ENCODE results near the gene AMN. TPM values are rescaled to one million over a fixed set of nuclear protein-coding genes. Genes with fewer than 3 reads are reported as not detected.
"Not testable (repeated sequence)": the region's sequence is repeated elsewhere in the genome, so short reads cannot be mapped to it uniquely, and the experiment has no call there.

The AMN gene
- total RNA-seq, 2 experiments from 2014 or later, result 0.15 to 0.30 TPM

GRCh38 chr14:102889615-102890014, 32.8 kb upstream of the AMN start:
- no peak overlapping the region for H3K27ac Mint-ChIP-seq
- DNase-seq, result no peak
- POLR2A ChIA-PET, result no interaction called here
- peaks cover 28% of the 10 kb centered on the region for H3K36me3 Mint-ChIP-seq (ENCODE audit: low read depth)
- no peak overlapping the region for H3K4me3 Mint-ChIP-seq
- no peaks in the 10 kb centered on the region for H3K27me3 Mint-ChIP-seq
- CTCF ChIA-PET, result interaction anchor here (1.2 kb wide), 1 partner anchor 10 kb away, joined by 3 read pairs; no protein-coding TSS in a partner anchor
- no peaks in the 10 kb centered on the region for H3K9me3 Mint-ChIP-seq
- H3K4me1 Mint-ChIP-seq, result no peaks in the 10 kb centered on the region

GRCh38 chr14:102891111-102891510, 31.4 kb upstream of the AMN start:
- Mint-ChIP-seq H3K27ac (no peak overlapping the region), H3K9me3 (no peaks in the 10 kb centered on the region), H3K36me3 (ENCODE audit: low read depth) (peaks cover 34% of the 10 kb centered on the region), H3K4me1 (no peaks in the 10 kb centered on the region), H3K4me3 (no peak overlapping the region), H3K27me3 (no peaks in the 10 kb centered on the region)
- CTCF ChIA-PET, result interaction anchor here (0.6 kb wide), 1 partner anchor 27 kb away, joined by 3 read pairs; no protein-coding TSS in a partner anchor
- POLR2A ChIA-PET, result no interaction called here
- DNase-seq, result no peak

- no peak overlapping the region for H3K4me3 Mint-ChIP-seq
- ChIA-PET POLR2A (no interaction called here), CTCF (interaction anchor here (0.6 kb wide), 1 partner anchor 26 kb away, joined by 3 read pairs; no protein-coding TSS in a partner anchor)
- no peak overlapping the region for H3K27ac Mint-ChIP-seq
- no peak for DNase-seq
- no peaks in the 10 kb centered on the region for H3K4me1 Mint-ChIP-seq
- no peaks in the 10 kb centered on the region for H3K9me3 Mint-ChIP-seq
- peaks cover 31% of the 10 kb centered on the region for H3K36me3 Mint-ChIP-seq (ENCODE audit: low read depth)
- no peaks in the 10 kb centered on the region for H3K27me3 Mint-ChIP-seq
Measured at GRCh38 chr14:102891556-102891955, 30.9 kb upstream of the AMN start.

- Mint-ChIP-seq H3K4me1 (peaks cover 1% of the 10 kb centered on the region), H3K36me3 (ENCODE audit: low read depth) (peaks cover 30% of the 10 kb centered on the region), H3K27ac (no peak overlapping the region), H3K4me3 (no peak overlapping the region), H3K27me3 (no peaks in the 10 kb centered on the region), H3K9me3 (no peaks in the 10 kb centered on the region)
- ChIA-PET POLR2A (interaction anchor here (0.7 kb wide), 1 partner anchor 14 kb away, joined by 3 read pairs; no protein-coding TSS in a partner anchor), CTCF (interaction anchor here (0.7 to 1.2 kb wide), 2 partner anchors 10 to 176 kb away, joined by 3 to 4 read pairs; no protein-coding TSS in a partner anchor)
- DNase-seq, result no peak
Measured at GRCh38 chr14:102892651-102893050, 29.8 kb upstream of the AMN start.

GRCh38 chr14:102893452-102893851, 29.0 kb upstream of the AMN start:
- Mint-ChIP-seq H3K4me3 (no peak overlapping the region), H3K27ac (no peak overlapping the region), H3K27me3 (no peaks in the 10 kb centered on the region), H3K4me1 (peaks cover 6% of the 10 kb centered on the region), H3K9me3 (no peaks in the 10 kb centered on the region), H3K36me3 (ENCODE audit: low read depth) (peaks cover 30% of the 10 kb centered on the region)
- CTCF ChIA-PET, result interaction anchor here (0.7 kb wide), 1 partner anchor 176 kb away, joined by 3 read pairs; no protein-coding TSS in a partner anchor
- POLR2A ChIA-PET, result interaction anchor here (0.7 kb wide), 1 partner anchor 15 kb away, joined by 3 read pairs; no protein-coding TSS in a partner anchor
- no peak for DNase-seq

GRCh38 chr14:102896735-102897134, 25.7 kb upstream of the AMN start:
- POLR2A ChIA-PET, H3K27me3 Mint-ChIP-seq, H3K4me3 Mint-ChIP-seq, H3K27ac Mint-ChIP-seq, H3K9me3 Mint-ChIP-seq, DNase-seq: not testable (repeated sequence)
- peaks cover 32% of the 10 kb centered on the region for H3K36me3 Mint-ChIP-seq (ENCODE audit: low read depth)
- peaks cover 27% of the 10 kb centered on the region for H3K4me1 Mint-ChIP-seq
- CTCF ChIA-PET, result interaction anchor here (0.6 to 1.2 kb wide), 3 partner anchors 9 to 676 kb away, joined by 3 read pairs; no protein-coding TSS in a partner anchor

- Mint-ChIP-seq H3K9me3 (no peaks in the 10 kb centered on the region), H3K27me3 (no peaks in the 10 kb centered on the region), H3K27ac (no peak overlapping the region), H3K4me1 (peaks cover 27% of the 10 kb centered on the region), H3K36me3 (ENCODE audit: low read depth) (peaks cover 29% of the 10 kb centered on the region), H3K4me3 (no peak overlapping the region)
- ChIA-PET CTCF (interaction anchor here (0.6 to 1.2 kb wide), 2 partner anchors 100 to 675 kb away, joined by 3 read pairs; no protein-coding TSS in a partner anchor), POLR2A (interaction anchor here (0.7 kb wide), 1 partner anchor 203 kb away, joined by 4 read pairs; no protein-coding TSS in a partner anchor)
- DNase-seq, result no peak
Measured at GRCh38 chr14:102897299-102898027, 25.0 kb upstream of the AMN start.

- CTCF ChIA-PET, result no interaction called here
- Mint-ChIP-seq H3K27ac (no peak overlapping the region), H3K27me3 (no peaks in the 10 kb centered on the region)
Measured at GRCh38 chr14:102898298-102898697, 24.2 kb upstream of the AMN start.

GRCh38 chr14:102898776-102899515, 23.5 kb upstream of the AMN start:
- Mint-ChIP-seq H3K4me3 (no peak overlapping the region), H3K27me3 (no peaks in the 10 kb centered on the region), H3K4me1 (peaks cover 27% of the 10 kb centered on the region), H3K36me3 (ENCODE audit: low read depth) (peaks cover 34% of the 10 kb centered on the region), H3K27ac (no peak overlapping the region), H3K9me3 (no peaks in the 10 kb centered on the region)
- CTCF ChIA-PET, result no interaction called here
- POLR2A ChIA-PET, result no interaction called here
- no peak for DNase-seq

More at GRCh38 chr14:102898298-102898697, 24.2 kb upstream of the AMN start:
- Mint-ChIP-seq H3K4me3 (no peak overlapping the region), H3K36me3 (ENCODE audit: low read depth) (peaks cover 32% of the 10 kb centered on the region), H3K4me1 (peaks cover 27% of the 10 kb centered on the region), H3K9me3 (no peaks in the 10 kb centered on the region)
- no peak for DNase-seq
- POLR2A ChIA-PET, result no interaction called here

GRCh38 chr14:102899516-102899900, 23.0 kb upstream of the AMN start:
- ChIA-PET POLR2A (no interaction called here), CTCF (no interaction called here)
- no peak for DNase-seq
- Mint-ChIP-seq H3K36me3 (ENCODE audit: low read depth) (peaks cover 34% of the 10 kb centered on the region), H3K27ac (no peak overlapping the region), H3K9me3 (no peaks in the 10 kb centered on the region), H3K4me3 (no peak overlapping the region), H3K27me3 (no peaks in the 10 kb centered on the region), H3K4me1 (peaks cover 27% of the 10 kb centered on the region)

- Mint-ChIP-seq H3K4me1 (peaks cover 27% of the 10 kb centered on the region), H3K27me3 (no peaks in the 10 kb centered on the region), H3K27ac (peak overlapping the region; percentile 76), H3K9me3 (no peaks in the 10 kb centered on the region), H3K4me3 (no peak overlapping the region), H3K36me3 (ENCODE audit: low read depth) (peaks cover 27% of the 10 kb centered on the region)
- ChIA-PET POLR2A (no interaction called here), CTCF (no interaction called here)
- peak; percentile 47 for DNase-seq
Measured at GRCh38 chr14:102900631-102901571, 21.6 kb upstream of the AMN start.

- Mint-ChIP-seq H3K36me3 (ENCODE audit: low read depth) (peaks cover 29% of the 10 kb centered on the region), H3K9me3 (no peaks in the 10 kb centered on the region)
- CTCF ChIA-PET, result interaction anchor here (0.6 kb wide), 1 partner anchor 14 kb away, joined by 3 read pairs; no protein-coding TSS in a partner anchor
Measured at GRCh38 chr14:102901633-102902032, 20.8 kb upstream of the AMN start.

More at GRCh38 chr14:102901633-102902032, 20.8 kb upstream of the AMN start:
- Mint-ChIP-seq H3K27ac (peak overlapping the region; percentile 76), H3K27me3 (no peaks in the 10 kb centered on the region), H3K4me1 (peaks cover 27% of the 10 kb centered on the region), H3K4me3 (no peak overlapping the region)
- DNase-seq, result no peak
- POLR2A ChIA-PET, result no interaction called here

All from activated CD4-positive, alpha-beta T cell treated with anti-CD3 and anti-CD28 coated beads, Interleukin-2, amount 10 ng/mL, durations not matched to agents 7 days and 5 days (primary cell).